ENCODE results near the gene IGFN1.
A peak's percentile ranks its signal among the peaks of the same experiment; 100 is the strongest.

The IGFN1 gene

DNA sequence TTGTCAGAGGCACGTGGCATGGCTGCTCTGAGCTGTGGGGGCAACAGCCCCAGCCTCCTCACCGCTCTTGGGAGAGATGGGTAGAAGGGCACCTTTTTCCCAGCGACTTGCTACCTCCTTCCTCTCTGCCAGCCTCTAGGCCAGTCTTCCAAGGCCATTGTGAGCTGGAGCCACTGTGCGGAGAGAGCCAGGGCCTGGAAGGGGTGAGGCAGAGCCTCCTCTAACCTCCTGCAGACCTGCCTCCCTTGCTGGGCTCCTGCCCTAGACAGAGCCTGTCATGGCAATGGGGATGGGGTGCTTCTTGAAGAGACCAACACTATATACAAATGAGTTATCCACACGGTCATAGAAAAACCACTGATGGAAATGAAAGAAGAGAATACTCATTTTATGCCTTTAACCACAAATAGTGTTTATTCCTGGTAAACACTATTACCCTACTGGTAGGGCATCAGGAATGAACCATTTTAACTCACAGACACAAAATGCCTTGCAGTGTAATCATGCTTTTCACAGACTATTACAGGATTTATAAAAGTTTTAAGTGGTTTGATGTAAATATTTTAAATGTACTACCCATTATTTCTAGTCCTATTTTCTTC lies 5.0 kb upstream of the IGFN1 start:
- no peak for DNase-seq

GRCh38 chr1:201186192-201186591 lies 4.4 kb upstream of the IGFN1 start:
- no peak for DNase-seq

DNA sequence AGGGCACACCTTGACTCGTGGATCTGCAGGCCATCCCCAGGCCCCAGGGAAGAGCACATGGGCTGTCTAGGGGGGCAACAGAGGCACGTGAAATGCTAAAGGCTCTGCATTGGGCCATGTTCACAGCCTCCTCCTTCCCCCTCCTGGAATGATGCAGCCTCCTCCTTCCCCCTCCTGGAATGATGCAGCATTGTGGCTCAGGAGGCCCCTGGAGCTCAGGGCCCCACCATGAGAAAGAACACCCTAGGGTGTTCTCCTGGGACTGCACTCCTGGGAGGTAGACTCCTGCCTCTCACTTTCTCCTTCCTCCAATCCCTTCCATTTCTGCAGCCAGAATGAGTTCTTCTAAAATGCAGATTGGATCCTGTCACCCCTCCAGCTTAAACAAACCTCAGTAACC lies 1.5 kb upstream of the IGFN1 start:
- DNase-seq: no peak

GRCh38 chr1:201190005-201190404 lies 619 bp upstream of the IGFN1 start:
- DNase-seq: no peak

- no peak for DNase-seq
These were observed 1.1 kb downstream of the IGFN1 start for GRCh38 chr1:201191653-201192260.

DNA sequence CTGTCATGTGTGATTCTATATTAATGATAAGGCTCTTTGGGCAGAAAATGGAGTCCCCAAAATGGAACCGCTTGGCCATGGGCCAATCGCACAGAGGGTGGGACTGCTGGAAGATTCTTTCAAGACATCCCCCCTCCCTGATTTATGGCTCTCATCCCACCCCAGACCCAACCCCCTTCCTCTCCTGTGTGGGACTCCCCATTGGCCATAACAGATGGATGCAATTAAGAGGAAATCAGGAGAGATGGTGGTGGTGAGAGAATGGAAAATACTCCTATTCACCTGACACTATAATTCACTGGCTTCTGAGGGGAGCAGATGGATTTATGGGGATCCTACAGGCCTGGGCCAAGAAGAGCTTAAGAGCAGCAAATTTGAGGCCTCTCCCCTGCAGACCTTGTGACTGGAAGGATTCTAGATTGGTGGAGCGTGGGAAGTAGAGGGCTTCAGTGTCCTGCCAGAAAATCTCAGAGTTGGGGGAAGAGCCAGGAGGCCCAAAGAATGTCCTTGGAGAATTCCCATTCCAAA lies 1.7 kb downstream of the IGFN1 start:
- DNase-seq: peak in 1 of 14 donors; percentile 9

DNA sequence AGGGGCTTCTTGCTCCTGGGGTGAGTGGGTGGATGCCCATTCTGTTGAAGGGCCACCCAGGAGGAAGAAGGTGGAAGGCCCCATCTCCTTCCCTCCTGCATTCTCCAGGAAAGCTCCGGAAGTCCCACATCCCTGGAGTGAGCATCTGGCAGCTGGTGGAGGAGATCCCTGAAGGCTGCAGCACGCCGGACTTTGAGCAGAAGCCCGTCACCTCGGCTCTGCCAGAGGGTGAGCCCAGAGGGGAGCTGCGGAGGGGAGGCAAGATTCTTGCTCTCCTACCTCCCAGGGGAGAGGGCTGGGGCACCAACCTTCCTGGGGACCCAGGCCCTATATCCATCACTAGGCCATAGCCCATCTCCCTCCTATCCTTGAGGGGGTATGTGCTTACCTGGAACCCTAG lies 3.4 kb downstream of the IGFN1 start:
- no peak for DNase-seq

DNA sequence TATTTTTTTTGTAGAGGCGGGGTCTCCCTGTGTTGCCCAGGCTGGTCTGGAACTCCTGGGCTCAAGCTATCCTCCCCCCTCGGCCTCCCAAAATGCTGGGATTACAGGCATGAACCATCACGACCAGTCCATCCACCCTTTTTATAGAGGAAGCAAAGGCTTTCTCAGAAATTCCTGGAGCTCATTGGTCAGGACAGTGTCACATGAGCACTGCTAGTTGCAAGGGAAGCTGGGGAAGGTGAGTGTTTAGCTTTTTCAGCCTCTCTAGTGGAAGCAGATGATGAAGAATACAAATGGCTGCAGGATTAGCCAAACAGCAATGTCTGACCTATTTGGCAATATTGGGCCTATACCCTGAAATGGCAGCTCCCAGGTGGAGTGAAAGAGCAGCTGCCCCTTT lies 8.0 kb downstream of the IGFN1 start:
- DNase-seq: no peak

- DNase-seq: no peak
These were observed 14.4 kb downstream of the IGFN1 start for GRCh38 chr1:201205036-201205435.

DNA sequence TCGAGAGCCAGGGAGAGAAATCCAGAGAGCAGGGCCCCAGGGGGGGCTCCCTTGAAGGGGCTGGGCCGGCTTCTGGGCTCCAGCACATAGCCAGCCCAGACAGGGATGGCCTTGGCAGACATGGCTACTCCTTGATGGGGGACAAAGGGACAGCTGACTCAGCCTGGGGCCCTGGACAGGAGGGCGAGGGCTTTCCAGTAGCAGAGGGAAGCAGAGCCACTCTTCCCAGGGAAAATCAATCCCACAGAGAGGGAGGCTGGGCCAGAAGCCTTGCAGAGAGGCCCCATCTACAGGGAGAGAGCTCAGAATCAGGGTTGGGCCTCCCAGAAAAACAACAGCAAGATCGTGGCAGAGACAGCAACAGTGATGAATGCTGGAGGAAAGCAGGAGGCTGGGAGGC lies 15.6 kb downstream of the IGFN1 start:
- peak in 5 of 14 donors; percentile 5 to 33 (median 19) for DNase-seq

DNA sequence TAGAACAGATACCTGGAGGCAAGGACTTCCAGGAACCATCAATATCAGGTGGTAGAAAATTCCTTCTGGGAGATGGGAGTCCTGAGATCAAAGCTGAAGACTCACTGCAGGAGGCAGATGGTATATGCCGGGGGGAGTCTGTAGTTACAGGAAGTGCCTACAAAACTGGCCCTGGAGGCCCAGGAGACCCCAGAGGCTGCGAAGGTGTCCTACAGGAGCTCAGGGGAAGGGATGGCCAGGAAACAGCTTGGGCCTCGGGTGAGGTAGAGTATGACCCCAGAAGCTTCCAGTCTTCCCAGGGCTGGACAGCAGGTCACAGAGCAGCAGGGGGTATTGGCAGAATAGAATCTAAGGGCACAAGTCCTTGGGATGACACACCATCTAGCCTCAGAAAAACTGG lies 16.4 kb downstream of the IGFN1 start:
- no peak for DNase-seq

- DNase-seq: no peak
These were observed 17.6 kb downstream of the IGFN1 start for GRCh38 chr1:201208236-201208635.

- DNase-seq: no peak
These were observed 21.4 kb downstream of the IGFN1 start for GRCh38 chr1:201212056-201212455.

DNA sequence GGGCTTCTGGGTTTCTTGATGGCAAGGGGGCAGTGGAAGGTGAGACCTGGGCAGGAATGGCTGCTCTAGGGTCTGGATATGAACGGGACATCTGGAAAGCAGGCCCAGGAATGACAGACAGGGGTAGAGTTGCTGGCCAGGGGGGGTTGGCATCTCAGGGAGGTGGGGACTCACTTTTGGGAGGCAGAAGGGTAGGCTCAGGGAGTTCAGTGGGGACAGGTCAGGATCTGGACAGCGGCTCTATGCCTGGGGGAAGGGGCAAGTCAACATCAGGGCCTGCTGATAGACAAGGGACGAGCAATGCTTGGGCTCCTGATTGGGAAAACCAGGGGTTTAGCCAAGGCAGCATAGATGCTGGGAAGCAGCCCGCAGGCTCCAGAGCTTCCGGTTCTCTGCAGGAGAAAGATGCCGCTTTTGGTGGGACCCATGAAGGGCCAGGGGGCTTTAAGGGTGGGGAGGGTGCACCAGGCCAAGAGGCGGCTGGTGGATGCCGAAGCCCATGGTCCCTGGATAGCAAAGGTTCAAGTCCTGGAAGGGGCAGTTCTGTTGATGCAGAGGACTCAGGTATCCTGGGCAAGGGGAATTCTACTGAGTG lies 21.9 kb downstream of the IGFN1 start:
- DNase-seq: no peak

- no peak for DNase-seq
These were observed 22.6 kb downstream of the IGFN1 start for GRCh38 chr1:201213106-201213770.

DNA sequence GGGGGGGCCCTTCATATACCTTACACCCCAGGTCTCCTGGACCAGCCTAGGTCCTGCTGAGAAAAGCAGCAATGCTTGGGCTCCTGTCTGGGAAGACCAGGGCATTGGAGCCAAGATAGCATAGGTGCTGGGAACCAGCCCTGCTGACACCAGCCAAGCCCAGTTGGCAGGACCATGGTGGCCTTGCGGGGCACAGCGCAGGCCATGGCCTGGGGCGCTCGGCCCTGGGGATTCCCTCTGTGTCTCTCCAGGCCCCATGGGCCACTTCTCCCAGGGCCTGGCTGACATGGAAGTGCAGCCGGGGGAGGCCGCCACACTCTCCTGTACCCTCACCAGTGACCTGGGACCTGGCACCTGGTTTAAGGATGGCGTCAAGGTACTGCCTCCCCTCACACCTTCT lies 23.3 kb downstream of the IGFN1 start:
- DNase-seq: no peak

GRCh38 chr1:201214461-201214860 lies 23.8 kb downstream of the IGFN1 start:
- no peak for DNase-seq

DNA sequence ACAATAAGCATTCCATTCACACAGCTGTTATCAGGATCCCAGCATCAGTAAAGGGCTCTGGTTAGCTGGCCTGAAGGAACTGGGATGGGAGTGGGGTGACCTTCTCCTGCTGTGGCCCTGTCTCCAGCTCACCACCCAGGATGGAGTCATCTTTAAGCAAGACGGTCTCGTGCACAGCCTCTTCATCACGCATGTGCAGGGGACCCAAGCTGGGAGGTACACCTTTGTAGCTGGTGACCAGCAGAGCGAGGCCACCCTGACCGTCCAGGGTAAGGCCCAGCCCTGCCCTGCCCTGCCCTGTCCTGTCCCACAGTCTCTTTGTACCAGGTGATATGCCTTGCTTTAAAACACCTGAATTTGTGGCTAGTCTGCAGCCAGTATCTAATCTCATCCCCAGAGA lies 24.3 kb downstream of the IGFN1 start:
- no peak for DNase-seq

DNA sequence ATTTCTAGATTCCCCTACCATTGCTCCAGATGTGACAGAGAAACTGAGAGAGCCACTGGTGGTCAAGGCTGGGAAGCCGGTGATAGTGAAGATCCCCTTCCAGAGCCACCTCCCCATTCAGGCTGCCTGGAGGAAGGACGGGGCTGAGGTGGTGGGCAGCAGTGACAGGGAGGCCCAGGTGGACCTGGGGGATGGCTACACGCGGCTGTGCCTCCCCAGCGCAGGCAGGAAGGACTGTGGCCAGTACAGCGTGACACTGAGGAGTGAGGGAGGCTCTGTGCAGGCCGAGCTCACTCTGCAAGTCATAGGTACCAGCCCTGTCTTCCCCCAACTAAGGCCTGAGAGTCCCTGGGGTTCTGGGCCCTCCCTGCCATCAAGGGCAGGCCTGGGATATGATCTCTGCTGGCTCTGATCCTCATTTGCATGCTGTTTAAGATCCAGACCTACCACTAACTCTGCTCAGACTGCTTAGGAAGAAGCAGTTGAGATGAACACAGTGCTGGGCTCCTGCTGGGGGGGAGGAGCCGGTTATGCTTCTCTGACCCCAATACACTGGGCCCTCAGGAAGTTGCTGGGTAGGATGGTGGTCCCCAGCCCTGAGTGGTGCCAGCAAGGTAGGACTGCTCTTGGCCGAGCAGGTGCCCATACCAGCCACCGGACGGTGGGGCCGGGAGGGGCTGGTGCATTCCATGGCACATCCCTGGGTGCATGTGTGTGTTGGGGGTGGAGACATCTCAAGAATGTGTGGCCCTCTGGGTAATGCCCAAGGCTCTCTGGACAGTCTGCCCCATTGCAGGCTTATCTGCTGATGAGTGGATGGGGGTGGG lies 25.1 kb downstream of the IGFN1 start:
- no peak for DNase-seq

DNA sequence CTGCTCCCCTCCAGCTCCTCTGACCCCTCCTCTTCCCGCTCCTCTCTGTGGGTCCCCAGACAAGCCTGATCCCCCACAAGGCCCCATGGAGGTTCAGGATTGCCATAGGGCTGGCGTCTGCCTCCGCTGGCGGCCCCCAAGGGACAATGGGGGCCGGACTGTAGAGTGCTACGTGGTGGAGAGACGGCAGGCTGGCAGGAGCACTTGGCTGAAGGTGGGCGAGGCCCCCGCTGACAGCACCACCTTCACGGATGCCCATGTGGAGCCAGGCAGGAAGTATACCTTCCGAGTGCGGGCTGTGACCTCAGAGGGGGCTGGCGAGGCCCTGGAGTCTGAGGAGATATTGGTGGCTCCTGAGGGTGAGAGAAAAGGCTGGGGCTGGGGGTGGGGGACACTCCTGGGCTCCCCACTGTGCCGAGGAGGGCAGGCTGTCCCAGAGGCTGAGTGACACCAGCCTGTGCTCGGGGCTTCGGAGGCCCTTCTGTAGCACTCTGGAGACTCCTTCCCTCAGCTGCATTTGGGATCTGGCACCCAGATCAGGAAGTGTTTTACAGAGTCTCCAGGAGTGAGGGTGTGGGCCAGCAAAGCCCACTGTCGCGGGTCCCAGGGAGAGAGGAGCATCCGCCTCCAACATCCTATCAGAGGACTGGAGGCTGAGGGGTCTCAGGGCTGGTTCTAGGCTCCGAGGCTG lies 25.9 kb downstream of the IGFN1 start:
- no peak for DNase-seq

DNA sequence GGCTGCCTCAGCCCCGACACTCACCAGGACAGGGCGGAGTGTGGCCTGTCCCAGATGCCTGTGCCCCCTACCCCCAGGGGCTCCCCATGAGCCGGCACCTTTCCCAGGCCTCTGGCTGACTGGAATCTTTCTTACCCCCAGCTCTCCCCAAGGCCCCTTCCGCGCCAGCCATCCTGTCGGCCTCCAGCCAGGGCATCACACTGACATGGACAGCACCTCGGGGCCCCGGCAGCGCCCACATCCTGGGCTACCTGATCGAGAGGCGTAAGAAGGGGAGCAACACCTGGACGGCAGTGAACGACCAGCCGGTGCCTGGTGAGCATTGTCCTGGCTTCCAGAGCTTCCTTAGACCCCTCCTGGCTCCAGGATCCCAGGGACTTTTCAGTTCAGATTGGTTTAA lies 26.5 kb downstream of the IGFN1 start:
- DNase-seq: no peak

DNA sequence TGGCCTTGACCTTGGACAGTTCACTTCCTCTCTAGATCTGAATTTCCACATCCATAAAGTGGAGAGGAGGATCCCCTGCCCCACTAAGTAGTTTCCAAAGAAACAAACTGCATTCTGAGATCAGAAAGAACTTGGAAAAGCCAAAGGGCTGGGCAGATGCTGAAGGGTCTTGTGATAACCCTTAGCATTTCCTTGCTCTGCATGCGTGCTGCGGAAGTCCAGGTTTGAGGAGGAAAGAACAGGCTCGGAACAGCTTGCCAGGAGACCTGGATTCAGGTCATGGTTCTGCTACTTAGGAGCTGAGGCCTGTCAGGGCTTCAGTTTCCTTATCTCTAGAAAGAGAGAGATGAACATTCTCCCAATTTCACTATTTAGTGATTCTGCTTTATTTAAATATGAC lies 27.2 kb downstream of the IGFN1 start:
- no peak for DNase-seq

Measured in C1 segment of cervical spinal cord (tissue), 14 donors.